Mucosa of descending colon (tissue), 3 donors: ENCODE measurements around the gene PDGFD. TPM values are rescaled to one million over a fixed set of nuclear protein-coding genes. Genes with fewer than 3 reads are reported as not detected.

ENCODE experiments used
- ATAC-seq: fragments of 200-7000 bp; cut with Tn5 transposase; one replicate; pipeline ENCODE4 v1.9.1; 2020; ENCODE audit warnings: mild to moderate bottlenecking, moderate library complexity
- DNase-seq, 3 donors: peaks; one replicate each; pipeline ENCODE4 v3.0.0-alpha.2; 2020
- H3K36me3 ChIP-seq: fragments of 200-600 bp; one replicate; pipeline ENCODE4 v1.8.0; 2021; ENCODE audit warnings: low read depth, mild to moderate bottlenecking
- H3K4me1 ChIP-seq: fragments of 200-600 bp; one replicate; pipeline ENCODE4 v1.8.0; 2021; ENCODE audit warnings: low read depth, mild to moderate bottlenecking
- H3K4me3 ChIP-seq: fragments of 200-600 bp; one replicate; pipeline ENCODE4 v1.8.0; 2021; ENCODE audit warnings: mild to moderate bottlenecking
- H3K9me3 ChIP-seq: fragments of 200-600 bp; one replicate; pipeline ENCODE4 v1.8.0; 2021; ENCODE audit warnings: mild to moderate bottlenecking
- intact Hi-C, 2 donors: fragments of 100-400 bp; cut with DNase I in 1 of 2; cut with micrococcal nuclease in 1 of 2; formaldehyde crosslinking; loops; one replicate each; pipeline versions ENCODE4 v1.11.0 to v1.11.1; 2022; cut with DNase I, micrococcal nuclease
- total RNA-seq, 3 donors: library from RNA; stranded (reverse); fragmentation: NEBNext Ultra II Directional in 2 of 3; extraction: Animal tissue kit (Norgen Biotek cat#: 25700) in 2 of 3; gene quantifications; one replicate each; pipeline versions ENCODE4 v1.2.1 to v1.2.4, GENCODE V29; 2021 to 2023
- TF ChIP-seq, protein P1 (sequence below): fragments of 200-600 bp; IDR thresholded peaks from one replicate; pipeline ENCODE4 v1.8.0; 2022; ENCODE audit warnings: antibody characterized with exemption, mild to moderate bottlenecking
- donor health status: DM: no; HTN: no; CAD: no; lungs with moderate emphysema.
- donor health status: DM: no; HTN: no; CAD: no.
- donor health status: DM: no; HTN: yes; CAD: no.

Gene PDGFD
- total RNA-seq, 3 donors from 2014 or later = 3.4 to 6.9 (median 5.7) TPM

DNA sequence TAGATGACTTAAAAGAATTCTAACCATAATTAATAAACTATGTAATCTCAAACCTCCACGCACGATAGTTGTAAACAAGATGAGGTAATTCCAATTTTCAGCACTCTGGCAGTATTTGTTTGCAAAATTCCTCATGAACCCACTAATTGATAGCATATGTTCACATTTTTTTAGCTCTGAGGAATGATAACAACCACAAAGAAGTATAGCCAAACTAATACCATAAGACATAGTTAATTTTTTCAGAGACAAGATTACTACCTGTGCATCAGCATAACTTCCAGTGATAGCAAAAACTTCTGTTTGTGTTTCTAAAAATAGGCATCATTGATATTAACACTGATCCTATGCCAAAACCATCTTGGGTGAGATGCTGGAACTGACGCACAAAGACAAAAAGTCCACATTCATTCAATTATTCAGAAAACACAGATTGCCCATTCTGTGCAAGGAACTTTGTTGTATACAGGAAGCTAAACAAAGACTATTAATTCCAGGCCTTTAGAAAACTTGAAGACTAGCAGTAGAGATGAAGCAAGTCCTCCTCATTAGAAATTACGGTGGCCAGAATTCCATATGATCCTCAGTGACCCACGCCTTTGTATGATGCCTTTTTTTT is 57.7 kb downstream of the PDGFD start:
- Histone ChIP-seq H3K4me3 (no peak overlapping the region), H3K36me3 (no peaks in the 10 kb centered on the region), H3K4me1 (no peaks in the 10 kb centered on the region), H3K9me3 (peaks cover 2% of the 10 kb centered on the region)
- no peak for DNase-seq
- ATAC-seq = no peak
- intact Hi-C loops = no loop called here
- TF ChIP-seq, protein P1, sequence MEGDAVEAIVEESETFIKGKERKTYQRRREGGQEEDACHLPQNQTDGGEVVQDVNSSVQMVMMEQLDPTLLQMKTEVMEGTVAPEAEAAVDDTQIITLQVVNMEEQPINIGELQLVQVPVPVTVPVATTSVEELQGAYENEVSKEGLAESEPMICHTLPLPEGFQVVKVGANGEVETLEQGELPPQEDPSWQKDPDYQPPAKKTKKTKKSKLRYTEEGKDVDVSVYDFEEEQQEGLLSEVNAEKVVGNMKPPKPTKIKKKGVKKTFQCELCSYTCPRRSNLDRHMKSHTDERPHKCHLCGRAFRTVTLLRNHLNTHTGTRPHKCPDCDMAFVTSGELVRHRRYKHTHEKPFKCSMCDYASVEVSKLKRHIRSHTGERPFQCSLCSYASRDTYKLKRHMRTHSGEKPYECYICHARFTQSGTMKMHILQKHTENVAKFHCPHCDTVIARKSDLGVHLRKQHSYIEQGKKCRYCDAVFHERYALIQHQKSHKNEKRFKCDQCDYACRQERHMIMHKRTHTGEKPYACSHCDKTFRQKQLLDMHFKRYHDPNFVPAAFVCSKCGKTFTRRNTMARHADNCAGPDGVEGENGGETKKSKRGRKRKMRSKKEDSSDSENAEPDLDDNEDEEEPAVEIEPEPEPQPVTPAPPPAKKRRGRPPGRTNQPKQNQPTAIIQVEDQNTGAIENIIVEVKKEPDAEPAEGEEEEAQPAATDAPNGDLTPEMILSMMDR = no peak

DNA sequence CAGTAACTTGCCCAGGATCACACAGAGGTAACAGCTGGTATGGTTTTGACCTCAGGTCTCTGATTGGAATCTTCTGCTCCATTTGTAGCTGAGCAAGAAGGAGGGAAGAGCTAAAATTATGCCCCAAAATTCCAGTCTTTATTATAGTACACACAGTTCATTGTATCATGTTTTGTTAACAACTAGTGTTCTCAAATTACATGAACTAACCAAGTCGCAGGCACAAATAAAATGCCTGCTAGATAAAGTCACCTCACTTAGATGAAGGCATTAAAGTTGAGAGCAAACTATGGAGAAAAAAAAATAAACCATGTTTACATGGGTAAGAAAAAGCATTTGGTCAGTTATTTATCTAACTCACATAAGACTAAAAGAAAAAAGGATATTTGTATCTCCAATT is 58.8 kb downstream of the PDGFD start:
- Histone ChIP-seq H3K4me3 (no peak overlapping the region), H3K9me3 (peaks cover 2% of the 10 kb centered on the region), H3K4me1 (no peaks in the 10 kb centered on the region), H3K36me3 (no peaks in the 10 kb centered on the region)
- TF ChIP-seq, protein P1 = no peak
- DNase-seq = no peak
- no peak for ATAC-seq
- intact Hi-C loops = no loop called here

DNA sequence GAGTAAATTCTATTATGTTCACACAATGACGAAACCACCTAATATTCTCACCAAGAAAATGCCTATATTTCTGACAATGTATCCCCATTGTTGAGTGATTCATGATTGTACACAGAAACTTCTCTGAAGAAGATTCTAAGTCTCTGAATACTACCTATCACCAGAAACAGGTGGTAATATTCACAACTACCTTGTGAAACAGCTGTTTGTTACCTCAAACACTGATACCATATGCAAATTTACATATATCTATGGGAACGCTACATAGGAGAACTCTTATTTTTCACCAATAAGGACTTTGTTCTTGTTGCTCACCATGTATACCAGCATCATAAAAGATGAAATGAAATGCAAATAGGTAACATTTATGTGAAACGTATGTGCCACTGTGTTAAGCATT is 59.3 kb downstream of the PDGFD start:
- Histone ChIP-seq H3K9me3 (peaks cover 2% of the 10 kb centered on the region), H3K4me3 (no peak overlapping the region), H3K36me3 (no peaks in the 10 kb centered on the region), H3K4me1 (no peaks in the 10 kb centered on the region)
- ATAC-seq = no peak
- intact Hi-C loops = no loop called here
- DNase-seq = no peak
- TF ChIP-seq, protein P1 = no peak

DNA sequence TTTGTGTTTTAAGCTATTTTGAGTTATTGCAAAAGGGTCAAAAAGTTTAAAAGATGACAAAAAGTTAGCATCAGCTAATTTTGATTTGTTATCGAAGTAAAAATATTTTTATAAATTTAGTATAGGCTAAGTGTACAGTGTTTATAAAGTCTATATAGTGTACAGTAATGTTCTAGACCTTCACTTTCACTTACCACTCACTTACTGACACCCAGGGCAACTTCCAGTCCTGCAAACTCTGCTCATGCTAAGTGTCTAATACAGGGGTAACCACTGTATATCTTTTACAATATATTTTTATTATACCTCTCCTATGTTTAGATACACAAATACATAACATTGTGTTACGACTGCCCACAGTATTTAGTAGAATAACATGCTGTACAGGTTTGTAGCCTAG is 59.7 kb downstream of the PDGFD start:
- Histone ChIP-seq H3K4me3 (no peak overlapping the region), H3K4me1 (no peaks in the 10 kb centered on the region), H3K36me3 (no peaks in the 10 kb centered on the region), H3K9me3 (peaks cover 2% of the 10 kb centered on the region)
- intact Hi-C loops = no loop called here
- ATAC-seq (no peak), DNase-seq (no peak)
- TF ChIP-seq, protein P1 = no peak

DNA sequence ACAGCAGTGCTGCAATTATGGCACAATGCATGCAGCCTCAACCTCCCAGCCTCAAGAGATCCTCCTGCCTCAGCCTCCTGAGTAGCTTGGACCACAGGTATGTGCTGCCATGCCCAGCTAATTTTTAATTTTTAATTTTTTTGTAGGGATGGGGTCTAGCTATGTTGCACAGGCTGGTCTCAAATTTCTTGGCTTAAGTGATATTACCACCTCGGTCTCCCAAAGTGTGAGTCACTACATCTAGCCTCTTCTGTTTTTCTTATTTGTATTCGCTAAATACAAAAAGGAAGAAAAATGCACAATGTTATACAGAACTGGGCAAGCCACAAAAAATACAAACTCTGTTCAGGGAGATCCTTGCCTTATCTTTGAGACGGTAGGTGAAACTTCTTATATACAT is 65.4 kb downstream of the PDGFD start:
- TF ChIP-seq, protein P1 = no peak
- DNase-seq = no peak
- Histone ChIP-seq H3K9me3 (peaks cover 2% of the 10 kb centered on the region), H3K36me3 (no peaks in the 10 kb centered on the region), H3K4me3 (no peak overlapping the region), H3K4me1 (no peaks in the 10 kb centered on the region)
- intact Hi-C loops = no loop called here
- ATAC-seq = no peak

DNA sequence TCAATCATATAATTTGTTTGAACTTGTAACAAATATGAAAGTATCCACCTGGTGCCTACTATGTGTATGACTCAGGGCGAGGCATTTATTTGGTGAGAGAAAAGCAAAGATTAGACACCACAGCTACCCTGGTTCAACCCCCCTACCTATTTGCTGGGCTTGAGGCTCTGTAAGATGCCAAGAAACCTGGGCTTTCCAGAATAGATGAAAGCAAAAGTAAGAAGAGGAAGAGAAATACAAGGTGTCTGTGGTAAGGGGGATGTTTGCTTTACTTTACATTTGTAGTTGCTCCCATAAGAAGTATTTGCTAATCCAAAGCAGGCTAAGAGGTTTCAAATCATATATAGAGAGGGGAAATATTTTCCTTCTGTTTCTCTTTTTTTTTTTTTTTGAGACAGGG is 65.8 kb downstream of the PDGFD start:
- ATAC-seq (no peak), DNase-seq (no peak)
- Histone ChIP-seq H3K4me1 (no peaks in the 10 kb centered on the region), H3K36me3 (no peaks in the 10 kb centered on the region), H3K9me3 (peaks cover 2% of the 10 kb centered on the region), H3K4me3 (no peak overlapping the region)
- TF ChIP-seq, protein P1 = no peak
- intact Hi-C loops = no loop called here
